WTC11 (cell line): ENCODE measurements around the gene MACROD2.

ENCODE experiments used
- CTCF ChIP-seq: fragments of 200-600 bp; IDR thresholded peaks from 2 replicates; pipeline ENCODE4 v1.8.0; 2022; ENCODE audit warnings: antibody characterized with exemption
- FOXJ3 ChIP-seq: sonication (generic); formaldehyde crosslinking; IDR thresholded peaks from 2 replicates; pipeline ENCODE4 v1.9.0; 2021; ENCODE audit warnings: missing genetic modification reagents, mild to moderate bottlenecking, borderline replicate concordance
- IRF1 ChIP-seq: sonication (generic); formaldehyde crosslinking; IDR thresholded peaks from 2 replicates; pipeline ENCODE4 v1.8.0; 2023; ENCODE audit warnings: missing genetic modification reagents
- JUN ChIP-seq: sonication (generic); formaldehyde crosslinking; IDR thresholded peaks from 2 replicates; pipeline ENCODE4 v1.8.0; 2023; ENCODE audit warnings: mild to moderate bottlenecking, missing genetic modification reagents
- NR2C2 ChIP-seq: sonication (generic); formaldehyde crosslinking; IDR thresholded peaks from 2 replicates; pipeline ENCODE4 v1.8.0; 2022; ENCODE audit warnings: mild to moderate bottlenecking, missing genetic modification reagents
- PRDM15 ChIP-seq: sonication (generic); formaldehyde crosslinking; IDR thresholded peaks from 2 replicates; pipeline ENCODE4 v1.8.0; 2022; ENCODE audit warnings: missing genetic modification reagents
- SMAD4 ChIP-seq: sonication (generic); formaldehyde crosslinking; IDR thresholded peaks from 2 replicates; pipeline ENCODE4 v1.8.0; 2022; ENCODE audit warnings: mild to moderate bottlenecking, missing genetic modification reagents
- TEAD1 ChIP-seq: sonication (generic); formaldehyde crosslinking; IDR thresholded peaks from 2 replicates; pipeline ENCODE4 v1.8.0; 2022; ENCODE audit warnings: mild to moderate bottlenecking, missing genetic modification reagents
- USF2 ChIP-seq: sonication (generic); formaldehyde crosslinking; IDR thresholded peaks from 2 replicates; pipeline ENCODE4 v1.8.1; 2023; ENCODE audit warnings: mild to moderate bottlenecking, missing genetic modification reagents, moderate library complexity
- ZBTB21 ChIP-seq: sonication (generic); formaldehyde crosslinking; IDR thresholded peaks from 2 replicates; pipeline ENCODE4 v1.8.1; 2023; ENCODE audit warnings: mild to moderate bottlenecking, missing genetic modification reagents, borderline replicate concordance
- ZNF232 ChIP-seq: sonication (generic); formaldehyde crosslinking; IDR thresholded peaks from 2 replicates; pipeline ENCODE4 v1.8.0; 2022; ENCODE audit warnings: mild to moderate bottlenecking, missing genetic modification reagents
- ZNF512 ChIP-seq: sonication (generic); formaldehyde crosslinking; IDR thresholded peaks from 2 replicates; pipeline ENCODE4 v1.8.1; 2022; ENCODE audit warnings: missing genetic modification reagents, borderline replicate concordance

- no peak for TF ChIP-seq CTCF
- no peak for TF ChIP-seq SMAD4 (CRISPR knock-in tag)
- no peak for TF ChIP-seq PRDM15 (CRISPR knock-in tag)
- TF ChIP-seq FOXJ3 (CRISPR knock-in tag): no peak
- no peak for TF ChIP-seq ZNF232 (CRISPR knock-in tag)
- no peak for TF ChIP-seq NR2C2 (CRISPR knock-in tag)
- TF ChIP-seq TEAD1 (CRISPR knock-in tag): no peak
- TF ChIP-seq JUN (CRISPR knock-in tag): no peak
- TF ChIP-seq IRF1 (CRISPR knock-in tag): no peak
- no peak for TF ChIP-seq ZBTB21 (CRISPR knock-in tag)
- TF ChIP-seq USF2: no peak
- TF ChIP-seq ZNF512 (CRISPR knock-in tag): no peak
Observed at GRCh38 chr20:14334306-14334930, 339.1 kb downstream of the MACROD2 start.
